Left ventricle myocardium inferior (tissue), 1 donor: ENCODE data around the gene DDX1. TPM values are rescaled to one million over a fixed set of nuclear protein-coding genes. Genes with fewer than 3 reads are reported as not detected.

Experiments used
- DNase-seq: peaks from one replicate; pipeline ENCODE4 v3.0.0-alpha.2; 2020
- H3K27ac ChIP-seq: fragments of 200-600 bp; replicated peaks from 2 replicates; pipeline ENCODE4 v1.8.0; 2021
- H3K27me3 ChIP-seq: fragments of 200-600 bp; 2 replicates; pipeline ENCODE4 v1.8.0; 2021; ENCODE audit warnings: low read depth
- H3K36me3 ChIP-seq: fragments of 200-600 bp; 2 replicates; pipeline ENCODE4 v1.8.0; 2021
- H3K4me1 ChIP-seq: fragments of 200-600 bp; 2 replicates; pipeline ENCODE4 v1.8.0; 2021
- H3K4me3 ChIP-seq: fragments of 200-600 bp; 2 replicates; pipeline ENCODE4 v1.8.0; 2021; ENCODE audit warnings: mild to moderate bottlenecking, moderate library complexity
- H3K9me3 ChIP-seq: fragments of 200-600 bp; replicated peaks from 2 replicates; pipeline ENCODE4 v1.8.0; 2021
- CTCF ChIP-seq: fragments of 200-600 bp; IDR thresholded peaks from 2 replicates; pipeline ENCODE4 v1.8.0; 2021; ENCODE audit warnings: antibody characterized with exemption, mild to moderate bottlenecking, borderline replicate concordance
- intact Hi-C: fragments of 100-400 bp; cut with micrococcal nuclease; formaldehyde crosslinking; loops from one replicate; pipeline ENCODE4 v1.11.0; 2022
- total RNA-seq: library from RNA; stranded (reverse); fragmentation: NEBNext Ultra II Directional; extraction: Animal tissue kit (Norgen Biotek cat#: 25700); gene quantifications from one replicate; pipeline ENCODE4 v1.2.1, GENCODE V29; 2021
- donor health status: DM: no; HTN: yes; CAD: no; lungs with severe emphysema.

DDX1 gene
- total RNA-seq, 1 donor from 2014 or later: 156 TPM

- Histone ChIP-seq H3K27me3 (no peaks in the 10 kb centered on the region), H3K4me3 (no peak overlapping the region), H3K9me3 (no peaks in the 10 kb centered on the region), H3K4me1 (no peaks in the 10 kb centered on the region), H3K36me3 (peaks cover 94% of the 10 kb centered on the region), H3K27ac (no peak overlapping the region)
- TF ChIP-seq CTCF: no peak
- intact Hi-C loops: no loop called here
- DNase-seq: no peak
These were observed 33.2 kb downstream of the DDX1 start for GRCh38 chr2:15624903-15625302.

- intact Hi-C loops: no loop called here
- H3K4me3 ChIP-seq: no peak overlapping the region
- H3K4me1 ChIP-seq: peaks cover 5% of the 10 kb centered on the region
- H3K36me3 ChIP-seq: peaks cover 94% of the 10 kb centered on the region
- no peak for TF ChIP-seq CTCF
- no peaks in the 10 kb centered on the region for H3K9me3 ChIP-seq
- no peak for DNase-seq
- H3K27me3 ChIP-seq: no peaks in the 10 kb centered on the region
- no peak overlapping the region for H3K27ac ChIP-seq
These were observed 33.8 kb downstream of the DDX1 start for GRCh38 chr2:15625344-15626036.

- Histone ChIP-seq H3K4me3 (no peak overlapping the region), H3K9me3 (no peaks in the 10 kb centered on the region), H3K36me3 (peaks cover 94% of the 10 kb centered on the region), H3K27me3 (no peaks in the 10 kb centered on the region), H3K27ac (no peak overlapping the region), H3K4me1 (peaks cover 11% of the 10 kb centered on the region)
- intact Hi-C loops: no loop called here
- DNase-seq: no peak
- no peak for TF ChIP-seq CTCF
These were observed 34.5 kb downstream of the DDX1 start for GRCh38 chr2:15626126-15626525.

- no peak for TF ChIP-seq CTCF
These were observed 35.3 kb downstream of the DDX1 start for GRCh38 chr2:15626967-15627366.

GRCh38 chr2:15627817-15628684 is 36.4 kb downstream of the DDX1 start:
- intact Hi-C loops: no loop called here
- Histone ChIP-seq H3K9me3 (no peaks in the 10 kb centered on the region), H3K27ac (no peak overlapping the region), H3K27me3 (no peaks in the 10 kb centered on the region), H3K36me3 (peaks cover 94% of the 10 kb centered on the region), H3K4me1 (peaks cover 11% of the 10 kb centered on the region), H3K4me3 (no peak overlapping the region)
- TF ChIP-seq CTCF: no peak
- no peak for DNase-seq

More at GRCh38 chr2:15626967-15627366, 35.3 kb downstream of the DDX1 start:
- no peak overlapping the region for H3K27ac ChIP-seq
- intact Hi-C loops: no loop called here
- no peak for DNase-seq
- peaks cover 11% of the 10 kb centered on the region for H3K4me1 ChIP-seq
- H3K4me3 ChIP-seq: no peak overlapping the region
- H3K27me3 ChIP-seq: no peaks in the 10 kb centered on the region
- H3K9me3 ChIP-seq: no peaks in the 10 kb centered on the region
- peaks cover 94% of the 10 kb centered on the region for H3K36me3 ChIP-seq
